ENCODE measurements around the gene RELA. TPM values are rescaled to one million over a fixed set of nuclear protein-coding genes. Genes with fewer than 3 reads are reported as not detected.
A peak's percentile ranks its signal among the peaks of the same experiment; 100 is the strongest.

RELA gene
- total RNA-seq, 6 experiments from 2014 or later = 66.9 to 72.7 (median 69.5) TPM

DNA sequence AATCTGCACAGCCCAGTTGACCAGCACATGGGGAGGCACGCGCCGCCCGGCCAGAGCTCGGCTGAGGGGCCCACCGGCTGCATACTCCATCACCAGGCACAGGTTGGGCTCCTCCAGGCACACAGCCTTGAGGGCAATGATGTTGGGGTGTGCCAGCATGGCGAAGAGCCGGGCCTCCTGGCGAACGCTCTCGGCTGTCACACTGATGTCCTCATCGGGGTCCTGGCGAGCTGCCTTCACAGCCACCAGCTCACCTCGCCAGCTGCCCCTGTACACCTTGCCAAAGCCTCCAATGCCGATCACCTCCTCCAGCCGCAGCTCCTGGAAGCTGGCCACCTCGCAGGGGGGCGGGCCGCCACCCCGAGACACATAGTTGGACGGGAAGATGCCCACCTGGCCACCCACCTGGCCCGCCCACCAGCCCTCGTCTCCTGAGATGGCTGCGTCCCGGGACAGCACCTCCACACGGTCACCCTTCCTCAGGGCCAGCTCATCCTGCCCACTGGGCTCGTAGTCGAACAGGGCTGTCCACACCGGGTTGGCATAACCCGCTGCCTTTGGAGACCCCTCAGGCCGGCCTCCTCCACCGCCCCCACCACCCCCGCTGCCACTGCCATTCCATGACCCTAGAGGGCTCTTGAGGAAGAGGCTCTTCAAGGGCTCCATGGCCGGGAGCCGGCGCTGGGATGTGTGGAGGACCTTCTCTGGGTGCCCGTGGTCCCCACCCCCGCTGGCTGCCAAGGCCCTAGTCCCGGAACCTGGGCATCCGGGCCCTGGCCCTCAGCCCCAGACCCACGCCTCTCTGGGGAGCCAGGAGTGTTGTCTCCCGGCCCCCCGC is 49.4 kb downstream of the RELA start:
- Mint-ChIP-seq H3K9me3 (no peaks in the 10 kb centered on the region), H3K27ac (peak overlapping the region; percentile 92), H3K36me3 (ENCODE audit: low read depth) (peaks cover 25% of the 10 kb centered on the region), H3K4me1 (ENCODE audit: low read depth) (peaks cover 58% of the 10 kb centered on the region), H3K27me3 (ENCODE audit: insufficient read depth) (peaks cover 2% of the 10 kb centered on the region), H3K4me3 (peak overlapping the region; percentile 96)
- DNase-seq = no peak
- TF ChIP-seq, protein P1, sequence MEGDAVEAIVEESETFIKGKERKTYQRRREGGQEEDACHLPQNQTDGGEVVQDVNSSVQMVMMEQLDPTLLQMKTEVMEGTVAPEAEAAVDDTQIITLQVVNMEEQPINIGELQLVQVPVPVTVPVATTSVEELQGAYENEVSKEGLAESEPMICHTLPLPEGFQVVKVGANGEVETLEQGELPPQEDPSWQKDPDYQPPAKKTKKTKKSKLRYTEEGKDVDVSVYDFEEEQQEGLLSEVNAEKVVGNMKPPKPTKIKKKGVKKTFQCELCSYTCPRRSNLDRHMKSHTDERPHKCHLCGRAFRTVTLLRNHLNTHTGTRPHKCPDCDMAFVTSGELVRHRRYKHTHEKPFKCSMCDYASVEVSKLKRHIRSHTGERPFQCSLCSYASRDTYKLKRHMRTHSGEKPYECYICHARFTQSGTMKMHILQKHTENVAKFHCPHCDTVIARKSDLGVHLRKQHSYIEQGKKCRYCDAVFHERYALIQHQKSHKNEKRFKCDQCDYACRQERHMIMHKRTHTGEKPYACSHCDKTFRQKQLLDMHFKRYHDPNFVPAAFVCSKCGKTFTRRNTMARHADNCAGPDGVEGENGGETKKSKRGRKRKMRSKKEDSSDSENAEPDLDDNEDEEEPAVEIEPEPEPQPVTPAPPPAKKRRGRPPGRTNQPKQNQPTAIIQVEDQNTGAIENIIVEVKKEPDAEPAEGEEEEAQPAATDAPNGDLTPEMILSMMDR (IDR thresholded peaks at IDR 0.05) = no peak

GRCh38 chr11:65612691-65613090 is 50.0 kb downstream of the RELA start:
- H3K27ac Mint-ChIP-seq = peak overlapping the region; percentile 77
- TF ChIP-seq, protein P1 (IDR thresholded peaks at IDR 0.05) = no peak
- DNase-seq = no peak
- H3K4me3 Mint-ChIP-seq = peak overlapping the region; percentile 96
- H3K36me3 Mint-ChIP-seq (ENCODE audit: low read depth) = peaks cover 25% of the 10 kb centered on the region
- H3K4me1 Mint-ChIP-seq (ENCODE audit: low read depth) = peaks cover 58% of the 10 kb centered on the region
- H3K9me3 Mint-ChIP-seq = no peaks in the 10 kb centered on the region
- H3K27me3 Mint-ChIP-seq (ENCODE audit: insufficient read depth) = peaks cover 1% of the 10 kb centered on the region

DNA sequence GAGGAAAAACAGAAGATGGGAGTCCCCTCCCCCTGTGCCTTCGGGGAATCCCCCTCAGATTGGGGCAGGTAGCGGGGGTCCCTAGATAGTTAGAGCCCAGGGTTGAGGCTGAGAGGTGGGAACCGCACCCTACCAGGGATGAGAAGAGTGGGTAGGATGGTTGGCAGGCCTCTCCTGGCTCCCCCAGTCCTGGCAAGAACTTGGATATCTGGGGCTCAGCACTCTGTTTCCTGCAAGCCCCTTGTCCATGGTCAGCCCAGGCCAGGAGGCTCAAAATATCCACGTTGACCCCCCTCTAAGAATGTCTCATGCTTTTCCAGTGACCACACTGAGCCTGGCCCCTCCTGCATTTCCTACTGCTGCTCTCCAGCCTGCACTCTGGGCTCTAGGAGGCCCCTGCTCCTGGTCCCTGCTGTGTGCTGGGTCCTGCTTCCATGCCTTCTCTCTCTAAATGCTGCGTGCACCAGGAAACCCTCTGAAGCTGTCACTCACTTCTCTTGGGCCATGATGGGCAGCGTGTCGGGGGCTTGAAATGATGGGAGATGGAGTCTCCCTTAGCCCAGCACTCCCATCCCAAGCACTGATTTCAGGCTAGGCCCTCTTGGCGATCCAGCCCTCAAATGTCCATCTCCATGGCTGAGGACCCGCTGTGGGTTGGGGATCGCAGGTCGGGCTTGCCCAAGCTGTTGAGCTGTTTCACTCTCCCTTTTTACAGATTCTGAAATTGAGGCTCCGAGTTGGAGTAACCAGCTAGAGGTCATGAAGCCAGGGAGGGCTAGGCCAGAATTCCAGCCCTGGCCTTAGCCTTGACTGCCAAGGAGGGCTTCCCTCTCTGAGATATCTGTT is 50.7 kb downstream of the RELA start:
- TF ChIP-seq, protein P1 (IDR thresholded peaks at IDR 0.05) = no peak
- H3K4me1 Mint-ChIP-seq (ENCODE audit: low read depth) = peaks cover 55% of the 10 kb centered on the region
- H3K27me3 Mint-ChIP-seq (ENCODE audit: insufficient read depth) = peaks cover 1% of the 10 kb centered on the region
- peak overlapping the region; percentile 96 for H3K4me3 Mint-ChIP-seq
- H3K36me3 Mint-ChIP-seq (ENCODE audit: low read depth) = peaks cover 23% of the 10 kb centered on the region
- DNase-seq = no peak
- H3K27ac Mint-ChIP-seq = peak overlapping the region; percentile 77
- no peaks in the 10 kb centered on the region for H3K9me3 Mint-ChIP-seq

DNA sequence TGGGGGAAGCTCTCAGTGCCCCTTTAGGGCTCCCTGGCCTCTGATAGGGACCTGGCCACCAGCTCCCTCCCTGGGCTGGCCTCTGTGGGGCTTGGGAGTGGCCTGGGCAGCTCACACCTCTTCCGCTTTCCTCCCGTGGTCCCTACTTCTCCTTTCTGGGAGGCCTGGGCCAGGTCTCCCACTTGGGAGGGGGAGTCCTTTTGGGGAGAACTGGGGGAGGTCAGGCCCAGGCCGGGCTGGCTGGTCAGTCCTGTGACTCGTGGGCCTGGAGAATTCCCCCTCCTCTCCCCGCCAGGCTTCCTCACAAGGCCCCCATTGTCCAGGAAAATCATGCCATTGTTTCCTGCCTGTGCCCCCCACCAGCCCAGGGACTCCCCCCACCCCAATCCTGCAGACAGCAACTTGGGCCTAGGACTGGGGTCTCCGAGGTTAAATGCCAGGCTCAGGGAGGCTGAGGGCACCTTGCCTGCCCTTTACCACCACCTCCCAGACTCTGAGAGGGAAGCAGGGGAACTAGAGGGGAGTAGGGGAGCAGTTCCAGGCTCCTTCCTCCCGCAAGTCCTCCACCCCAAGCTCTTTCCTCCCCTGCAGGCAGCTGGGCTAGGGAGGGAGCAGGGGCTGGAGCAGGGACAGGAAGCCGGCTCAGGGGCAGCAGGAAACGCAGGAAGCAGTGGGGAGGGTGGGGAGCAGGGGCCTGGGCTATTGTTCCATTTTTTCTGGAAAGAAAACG is 51.5 kb downstream of the RELA start:
- Mint-ChIP-seq H3K27ac (peak overlapping the region; percentile 77; the same call in 1 of the 2 replicates), H3K27me3 (ENCODE audit: insufficient read depth) (peaks cover 3% of the 10 kb centered on the region), H3K4me1 (ENCODE audit: low read depth) (peaks cover 48% of the 10 kb centered on the region), H3K36me3 (ENCODE audit: low read depth) (peaks cover 15% of the 10 kb centered on the region), H3K4me3 (peak overlapping the region; percentile 96), H3K9me3 (no peaks in the 10 kb centered on the region)
- TF ChIP-seq, protein P1 (IDR thresholded peaks at IDR 0.05) = no peak
- DNase-seq = no peak

- peaks cover 3% of the 10 kb centered on the region for H3K27me3 Mint-ChIP-seq (ENCODE audit: insufficient read depth)
- DNase-seq = no peak
- H3K4me1 Mint-ChIP-seq (ENCODE audit: low read depth) = peaks cover 48% of the 10 kb centered on the region
- TF ChIP-seq, protein P1 (IDR thresholded peaks at IDR 0.05) = no peak
- peak overlapping the region; percentile 19; the same call in 1 of the 2 replicates for H3K27ac Mint-ChIP-seq
- H3K36me3 Mint-ChIP-seq (ENCODE audit: low read depth) = peaks cover 15% of the 10 kb centered on the region
- peak overlapping the region; percentile 1 for H3K4me3 Mint-ChIP-seq
- H3K9me3 Mint-ChIP-seq = no peaks in the 10 kb centered on the region
These were observed 52.3 kb downstream of the RELA start for GRCh38 chr11:65610404-65610803.

Data from HFFc6 (cell line).